Smooth muscle cell (in vitro differentiated cells): ENCODE measurements around the gene CNIH3. TPM values are rescaled to one million over a fixed set of nuclear protein-coding genes. Genes with fewer than 3 reads are reported as not detected.
A peak's percentile ranks its signal among the peaks of the same experiment; 100 is the strongest.

ENCODE experiments used
- DNase-seq: peaks from one replicate; lab custom pipeline; 2025; ENCODE audit not compliant: unreplicated experiment; lab: John Stamatoyannopoulos, UW
- H2AFZ ChIP-seq: fragments of 200-600 bp; sonication (generic); 2 replicates; pipeline ENCODE4 v1.6.0; 2016; ENCODE audit warnings: antibody characterized with exemption, low read depth, mild to moderate bottlenecking
- H3F3A ChIP-seq: fragments of 200-600 bp; sonication (generic); 2 replicates; pipeline ENCODE4 v1.6.0; 2017; ENCODE audit warnings: antibody characterized with exemption, low read depth
- H3K27ac ChIP-seq: fragments of 200-600 bp; sonication (generic); 2 replicates; pipeline ENCODE4 v1.5.1; 2016; ENCODE audit warnings: low read depth, mild to moderate bottlenecking
- H3K27me3 ChIP-seq: fragments of 200-600 bp; sonication (generic); 2 replicates; pipeline ENCODE4 v1.6.1; 2016; ENCODE audit warnings: low read depth, mild to moderate bottlenecking
- H3K36me3 ChIP-seq: fragments of 200-600 bp; sonication (generic); 2 replicates; pipeline ENCODE4 v1.5.1; 2016; ENCODE audit warnings: low read depth
- H3K4me1 ChIP-seq: fragments of 200-600 bp; sonication (generic); 2 replicates; pipeline ENCODE4 v1.5.1; 2016; ENCODE audit warnings: low read depth
- H3K4me2 ChIP-seq: fragments of 200-600 bp; sonication (generic); 2 replicates; pipeline ENCODE4 v1.6.0; 2016; ENCODE audit warnings: mild to moderate bottlenecking
- H3K4me3 ChIP-seq: fragments of 200-600 bp; sonication (generic); 2 replicates; pipeline ENCODE4 v1.5.1; 2016; ENCODE audit warnings: mild to moderate bottlenecking
- H3K79me2 ChIP-seq: fragments of 200-600 bp; sonication (generic); 2 replicates; pipeline ENCODE4 v1.6.0; 2016; ENCODE audit warnings: low read depth, mild to moderate bottlenecking
- H3K9ac ChIP-seq: fragments of 200-600 bp; sonication (generic); 2 replicates; pipeline ENCODE4 v1.6.0; 2016; ENCODE audit warnings: low read depth
- H3K9me3 ChIP-seq: fragments of 200-600 bp; sonication (generic); replicated peaks from 2 replicates; pipeline ENCODE4 v1.5.1; 2016; ENCODE audit warnings: low read depth
- H4K20me1 ChIP-seq: fragments of 200-600 bp; sonication (generic); 2 replicates; pipeline ENCODE4 v1.6.0; 2016; ENCODE audit warnings: low read depth
- WGBS: methylation state at CpG from one replicate; pipeline ENCODE4 v1.1.7; 2016; ENCODE audit warnings: low lambda C conversion rate; 5-methylcytosine and 5-hydroxymethylcytosine counted together
- polyA plus RNA-seq: library from polyadenylated mRNA; unstranded; fragments of >200 nt; fragmentation: Nextera tagmentation; extraction: Ambion mirVana; gene quantifications from 2 replicates; pipeline ENCODE4 v1.2.1, GENCODE V29; 2016
- total RNA-seq: library from RNA; depleted of rRNA; stranded (reverse); fragments of >200 nt; gene quantifications from 2 replicates; pipeline ENCODE4 v1.2.3, GENCODE V29; 2014
- TF ChIP-seq, protein P1 (sequence below): fragments of 200-600 bp; sonication (generic); IDR thresholded peaks from 2 replicates; pipeline ENCODE4 v1.5.1; 2017; ENCODE audit warnings: borderline replicate concordance, mild to moderate bottlenecking, antibody characterized with exemption; ENCODE audit not compliant: insufficient read depth, poor library complexity, severe bottlenecking

Gene CNIH3
- total and polyA plus RNA-seq, 2 experiments from 2014 or later = 6.6 to 8.0 TPM

DNA sequence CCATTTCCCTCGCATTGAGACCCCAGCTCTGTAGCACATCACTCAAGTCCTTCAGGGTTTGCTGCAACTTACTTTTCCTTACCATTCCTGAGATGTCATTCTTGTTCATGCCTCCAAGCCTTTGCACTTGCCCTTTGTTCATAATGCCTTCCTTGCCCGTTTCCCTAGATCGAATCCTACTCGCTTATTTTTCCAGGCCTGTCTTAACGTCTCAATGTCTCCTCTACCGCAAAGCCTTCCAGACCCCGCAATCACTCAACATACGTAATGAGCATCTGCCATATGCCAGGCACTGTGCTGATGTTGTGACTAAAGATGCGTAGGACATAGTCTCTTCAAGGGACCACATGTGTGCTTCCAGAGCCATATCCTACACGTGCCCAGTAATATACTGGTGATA lies 31.1 kb upstream of the CNIH3 start:
- Histone ChIP-seq H3K4me3 (no peak overlapping the region), H3K9me3 (no peaks in the 10 kb centered on the region), H3K27ac (no peak overlapping the region), H3K4me1 (peaks cover 15% of the 10 kb centered on the region), H3K4me2 (no peak overlapping the region), H3F3A (no peaks in the 10 kb centered on the region), H3K79me2 (no peaks in the 10 kb centered on the region), H3K27me3 (no peaks in the 10 kb centered on the region), H3K9ac (no peak overlapping the region), H3K36me3 (no peaks in the 10 kb centered on the region), H4K20me1 (no peaks in the 10 kb centered on the region), H2AFZ (no peak overlapping the region)
- DNase-seq = no peak
- TF ChIP-seq, protein P1, sequence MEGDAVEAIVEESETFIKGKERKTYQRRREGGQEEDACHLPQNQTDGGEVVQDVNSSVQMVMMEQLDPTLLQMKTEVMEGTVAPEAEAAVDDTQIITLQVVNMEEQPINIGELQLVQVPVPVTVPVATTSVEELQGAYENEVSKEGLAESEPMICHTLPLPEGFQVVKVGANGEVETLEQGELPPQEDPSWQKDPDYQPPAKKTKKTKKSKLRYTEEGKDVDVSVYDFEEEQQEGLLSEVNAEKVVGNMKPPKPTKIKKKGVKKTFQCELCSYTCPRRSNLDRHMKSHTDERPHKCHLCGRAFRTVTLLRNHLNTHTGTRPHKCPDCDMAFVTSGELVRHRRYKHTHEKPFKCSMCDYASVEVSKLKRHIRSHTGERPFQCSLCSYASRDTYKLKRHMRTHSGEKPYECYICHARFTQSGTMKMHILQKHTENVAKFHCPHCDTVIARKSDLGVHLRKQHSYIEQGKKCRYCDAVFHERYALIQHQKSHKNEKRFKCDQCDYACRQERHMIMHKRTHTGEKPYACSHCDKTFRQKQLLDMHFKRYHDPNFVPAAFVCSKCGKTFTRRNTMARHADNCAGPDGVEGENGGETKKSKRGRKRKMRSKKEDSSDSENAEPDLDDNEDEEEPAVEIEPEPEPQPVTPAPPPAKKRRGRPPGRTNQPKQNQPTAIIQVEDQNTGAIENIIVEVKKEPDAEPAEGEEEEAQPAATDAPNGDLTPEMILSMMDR = no peak
- 97% methylated on average over 10 of the region's 10 CpGs for WGBS

DNA sequence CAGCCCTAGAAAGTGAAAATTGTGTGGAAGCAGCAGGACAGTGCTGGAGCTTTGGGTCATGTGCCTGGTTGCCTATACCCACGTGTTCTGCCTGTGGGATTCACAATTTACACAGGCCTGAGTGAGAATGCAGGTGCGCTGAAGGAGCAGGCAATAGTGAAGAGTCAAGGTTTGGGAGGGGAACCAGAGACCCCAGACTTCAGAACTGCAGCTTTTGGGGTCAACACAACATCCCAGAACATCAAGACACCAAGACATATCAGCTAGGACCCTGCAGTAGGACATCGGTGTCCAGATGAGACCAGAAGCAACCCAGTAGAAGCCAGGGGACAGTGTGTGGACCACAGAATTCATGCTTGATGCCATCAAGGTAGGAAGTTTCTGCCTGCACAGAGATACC lies 29.1 kb upstream of the CNIH3 start:
- no peak overlapping the region for H3K27ac ChIP-seq
- no peak overlapping the region for H3K9ac ChIP-seq
- no peak overlapping the region for H2AFZ ChIP-seq
- H3K4me3 ChIP-seq = no peak overlapping the region
- no peaks in the 10 kb centered on the region for H3F3A ChIP-seq
- H3K79me2 ChIP-seq = no peaks in the 10 kb centered on the region
- no peaks in the 10 kb centered on the region for H3K36me3 ChIP-seq
- WGBS = 95% methylated on average over 3 of the region's 3 CpGs
- no peaks in the 10 kb centered on the region for H4K20me1 ChIP-seq
- H3K27me3 ChIP-seq = no peaks in the 10 kb centered on the region
- DNase-seq = no peak
- H3K4me2 ChIP-seq = no peak overlapping the region
- peaks cover 15% of the 10 kb centered on the region for H3K4me1 ChIP-seq
- H3K9me3 ChIP-seq = no peaks in the 10 kb centered on the region
- TF ChIP-seq, protein P1 = no peak

DNA sequence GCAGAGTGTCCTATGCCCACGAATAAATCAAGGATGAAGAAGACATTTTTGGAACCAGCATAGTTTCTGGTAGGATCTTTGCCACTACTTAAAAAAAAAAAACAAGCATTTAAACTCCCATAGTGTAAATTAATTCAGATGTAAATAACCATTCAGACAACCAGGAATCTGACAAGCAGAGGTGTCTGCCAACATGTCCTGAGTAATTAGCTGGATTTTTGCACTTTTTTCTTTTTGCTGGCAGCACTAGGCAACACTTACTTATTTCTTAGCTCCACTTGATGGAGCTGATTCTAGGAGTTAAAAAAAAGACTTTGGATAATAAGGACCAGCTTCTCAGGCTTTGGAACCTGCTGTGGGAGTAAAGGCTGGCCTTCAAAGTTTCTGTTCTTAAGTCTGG lies 27.6 kb upstream of the CNIH3 start:
- DNase-seq = no peak
- TF ChIP-seq, protein P1 = no peak
- 82% methylated on average over 1 of the region's 1 CpG for WGBS
- Histone ChIP-seq H3K27me3 (no peaks in the 10 kb centered on the region), H3K4me2 (peak overlapping the region; percentile 11), H4K20me1 (no peaks in the 10 kb centered on the region), H2AFZ (peak overlapping the region; percentile 53), H3K27ac (peak overlapping the region; percentile 65), H3F3A (no peaks in the 10 kb centered on the region), H3K4me3 (no peak overlapping the region), H3K79me2 (no peaks in the 10 kb centered on the region), H3K9ac (peak overlapping the region; percentile 18), H3K9me3 (no peaks in the 10 kb centered on the region), H3K36me3 (no peaks in the 10 kb centered on the region), H3K4me1 (peaks cover 15% of the 10 kb centered on the region)

DNA sequence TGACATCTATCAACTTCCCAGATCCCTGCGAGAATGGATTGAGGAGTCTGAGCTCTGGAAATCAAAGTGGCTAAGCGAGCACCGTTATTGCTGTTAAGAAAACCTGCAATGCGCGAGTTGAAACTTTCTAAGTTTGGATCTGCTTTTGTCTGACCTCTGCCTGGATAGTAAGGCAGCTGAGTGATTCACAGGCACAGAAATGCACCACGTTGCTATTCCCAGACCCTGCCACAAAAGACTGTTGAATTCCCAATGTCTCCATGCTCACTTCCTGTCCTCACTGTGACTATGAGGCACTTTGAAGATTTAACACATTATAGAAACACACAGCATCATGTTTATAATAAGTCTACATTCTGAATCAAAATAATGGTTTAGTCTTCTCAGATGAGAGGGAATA lies 27.1 kb upstream of the CNIH3 start:
- H3K9ac ChIP-seq = peak overlapping the region; percentile 18
- no peaks in the 10 kb centered on the region for H3K27me3 ChIP-seq
- H4K20me1 ChIP-seq = no peaks in the 10 kb centered on the region
- no peaks in the 10 kb centered on the region for H3K9me3 ChIP-seq
- no peaks in the 10 kb centered on the region for H3K36me3 ChIP-seq
- 58% methylated on average over 6 of the region's 6 CpGs for WGBS
- H3K79me2 ChIP-seq = no peaks in the 10 kb centered on the region
- no peak overlapping the region for H3K4me3 ChIP-seq
- H2AFZ ChIP-seq = peak overlapping the region; percentile 53
- peak overlapping the region; percentile 65 for H3K27ac ChIP-seq
- TF ChIP-seq, protein P1 = no peak
- no peak for DNase-seq
- H3K4me2 ChIP-seq = peak overlapping the region; percentile 11
- peaks cover 15% of the 10 kb centered on the region for H3K4me1 ChIP-seq
- no peaks in the 10 kb centered on the region for H3F3A ChIP-seq
